Umbilical cord (tissue), 2 donors: ENCODE measurements around the gene LY6G6F. TPM values are rescaled to one million over a fixed set of nuclear protein-coding genes. Genes with fewer than 3 reads are reported as not detected.

Experiments
- DNase-seq: peaks from one replicate; pipeline ENCODE4 v3.0.0-alpha.2; 2015; ENCODE audit warnings: low spot score
- total RNA-seq: library from RNA; depleted of rRNA; stranded (reverse); fragments of >200 nt; gene quantifications from one replicate; pipeline ENCODE4 v1.2.3, GENCODE V29; 2014; ENCODE audit warnings: low replicate concordance; ENCODE audit not compliant: insufficient read depth

The LY6G6F gene
- total RNA-seq, 1 donor from 2014 or later: not detected

- DNase-seq: no peak
These were observed 30.3 kb upstream of the LY6G6F start for GRCh38 chr6:31676322-31676903.

- no peak for DNase-seq
These were observed 29.8 kb upstream of the LY6G6F start for GRCh38 chr6:31676904-31677303.

- DNase-seq: no peak
These were observed 28.7 kb upstream of the LY6G6F start for GRCh38 chr6:31677955-31678354.

- DNase-seq: peak; percentile 84
These were observed 26.2 kb upstream of the LY6G6F start, which contains the start of gene LY6G5C for GRCh38 chr6:31680226-31681134. TSS of gene LY6G5C (minus strand) at chr6:31681067. CDS start at chr6:31680373, 694 bp downstream.

GRCh38 chr6:31681135-31681671 is 25.5 kb upstream of the LY6G6F start:
- DNase-seq: peak; percentile 54

DNA sequence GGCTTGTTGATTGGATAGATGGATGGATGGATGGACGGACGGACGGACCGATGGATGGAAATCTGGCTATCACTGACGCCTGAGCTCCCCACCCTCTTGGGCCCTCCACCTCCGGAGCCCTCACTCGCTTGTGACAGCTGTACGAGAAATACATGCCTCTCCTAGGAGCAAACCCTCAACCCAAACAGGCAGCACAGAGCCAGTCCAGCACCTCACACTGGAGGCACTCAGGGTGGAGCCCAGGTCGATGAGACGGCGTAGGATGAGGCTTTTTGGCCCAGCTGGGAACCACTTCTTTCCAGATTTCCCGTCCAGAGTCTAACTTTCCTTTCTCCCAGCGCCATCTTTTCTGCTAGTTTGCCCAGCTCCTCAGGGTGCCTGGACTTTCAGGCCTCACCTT is 23.1 kb upstream of the LY6G6F start:
- DNase-seq: no peak

- no peak for DNase-seq
These were observed 20.2 kb upstream of the LY6G6F start for GRCh38 chr6:31686483-31686882.

DNA sequence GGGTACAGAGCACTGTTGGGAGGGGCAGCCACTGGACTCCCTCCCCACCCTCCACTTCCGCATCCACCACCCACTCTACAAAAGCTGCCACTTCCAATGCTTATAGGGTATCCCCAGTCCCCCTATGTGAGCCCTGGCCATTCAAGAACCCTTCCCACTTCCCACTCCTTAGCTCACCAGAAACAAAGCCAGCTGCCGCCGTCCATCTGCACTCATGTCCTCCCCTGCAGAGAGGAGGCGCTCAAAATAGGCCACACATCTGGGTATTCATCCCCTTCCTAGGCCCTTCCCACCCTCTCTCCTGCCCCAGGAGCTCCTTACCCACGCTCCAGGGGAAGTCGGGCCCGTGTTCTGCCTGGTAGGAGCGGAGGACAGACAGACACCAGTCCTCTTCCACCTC is 19.3 kb upstream of the LY6G6F start:
- DNase-seq: no peak

DNA sequence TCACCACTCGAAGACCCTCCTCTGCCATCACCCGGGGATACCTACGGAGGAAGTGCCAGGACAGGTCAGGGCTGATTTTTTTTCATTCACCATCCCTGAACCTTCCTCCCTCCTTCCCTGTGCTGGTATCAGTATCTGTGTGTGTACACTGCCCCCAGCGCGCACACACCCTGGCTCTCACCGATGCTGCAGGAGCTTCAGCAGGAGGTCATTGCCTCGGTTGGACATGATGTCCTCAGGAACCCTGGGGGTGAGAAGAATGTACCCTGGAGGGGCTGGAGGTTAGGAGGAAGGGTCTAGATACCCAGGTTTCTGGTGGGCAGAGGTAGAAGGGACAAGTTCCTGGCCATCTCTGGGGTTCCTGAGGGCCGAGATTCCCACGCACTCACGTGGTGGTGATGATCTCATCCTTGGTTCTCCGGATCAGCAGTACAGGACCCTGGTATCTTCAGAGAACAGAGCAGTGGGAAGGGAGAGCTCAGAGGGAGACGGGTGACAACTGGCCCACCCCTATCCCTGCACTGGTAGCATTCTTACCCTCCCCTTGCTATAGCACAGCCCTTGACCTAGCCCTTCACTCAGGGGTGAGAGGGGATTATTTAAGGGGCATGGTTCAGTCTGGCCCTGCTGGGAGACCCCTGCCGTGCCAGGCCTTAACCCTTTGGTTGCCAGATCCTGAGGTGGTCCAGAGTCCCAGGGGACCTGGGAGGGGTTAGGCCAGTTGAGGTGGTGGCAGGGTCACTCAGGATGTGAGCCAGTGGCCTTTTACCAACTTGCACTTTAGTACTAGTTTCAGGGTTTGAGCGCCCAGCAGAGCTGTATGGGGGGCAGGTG is 18.6 kb upstream of the LY6G6F start:
- no peak for DNase-seq

- DNase-seq: no peak
These were observed 17.2 kb upstream of the LY6G6F start for GRCh38 chr6:31689249-31690110.

GRCh38 chr6:31690231-31691077 is 16.2 kb upstream of the LY6G6F start:
- no peak for DNase-seq

- DNase-seq: no peak
These were observed 15.6 kb upstream of the LY6G6F start for GRCh38 chr6:31691078-31691463.

- DNase-seq: no peak
These were observed 15.0 kb upstream of the LY6G6F start for GRCh38 chr6:31691564-31692108.

DNA sequence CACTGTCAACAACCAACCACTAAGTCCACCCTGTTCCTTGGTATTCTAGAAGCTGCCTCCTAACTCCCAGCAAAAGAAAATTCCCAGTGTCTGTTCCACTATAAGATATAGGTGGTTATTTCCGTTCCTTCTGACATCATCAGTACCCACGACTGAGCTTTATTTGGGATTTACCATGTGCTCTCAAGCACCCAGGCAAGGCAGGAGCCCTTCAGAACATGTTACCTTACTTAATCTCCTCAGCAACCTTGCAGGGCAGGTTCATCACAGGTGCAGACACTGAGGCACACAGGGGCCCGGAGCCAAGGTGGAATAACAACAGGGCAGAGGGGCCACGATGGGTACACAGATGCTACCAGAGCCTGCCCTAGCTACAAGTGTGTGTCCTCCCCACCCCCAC is 14.3 kb upstream of the LY6G6F start:
- no peak for DNase-seq

- no peak for DNase-seq
These were observed 13.8 kb upstream of the LY6G6F start for GRCh38 chr6:31692886-31693285.

- no peak for DNase-seq
These were observed 13.1 kb upstream of the LY6G6F start for GRCh38 chr6:31693535-31693934.

- no peak for DNase-seq
These were observed 9.1 kb upstream of the LY6G6F start for GRCh38 chr6:31697555-31697954.

- no peak for DNase-seq
These were observed 5.8 kb upstream of the LY6G6F start for GRCh38 chr6:31700740-31701401.
